Medulla oblongata (tissue), 1 donor: ENCODE data around the gene MYL6.
A peak's percentile ranks its signal among the peaks of the same experiment; 100 is the strongest.
"Not testable (repeated sequence)": the region's sequence is repeated elsewhere in the genome, so short reads cannot be mapped to it uniquely, and the experiment has no call there.

Experiments used
- DNase-seq: peaks from one replicate; pipeline ENCODE4 v3.0.0-alpha.2; 2015; ENCODE audit errors: extremely low spot score

MYL6 gene

GRCh38 chr12:56189099-56189917 is 31.1 kb downstream of the MYL6 start, which contains the start of gene SMARCC2:
Gene SMARCC2, minus strand, starts transcription at chr12:56189483. Its CDS starts 22 bp downstream, at chr12:56189461.
- DNase-seq, result peak; percentile 89

- DNase-seq, result peak; percentile 88
Observed at GRCh38 chr12:56189918-56190694, 31.9 kb downstream of the MYL6 start.

GRCh38 chr12:56190695-56191155 is 32.6 kb downstream of the MYL6 start:
- DNase-seq, result peak; percentile 18

- DNase-seq, result no peak
Observed at GRCh38 chr12:56192582-56192981, 34.4 kb downstream of the MYL6 start.

GRCh38 chr12:56193025-56193578 is 34.9 kb downstream of the MYL6 start:
- peak; percentile 94 for DNase-seq

GRCh38 chr12:56196818-56197550 is 38.8 kb downstream of the MYL6 start:
- DNase-seq, result not testable (repeated sequence)

- no peak for DNase-seq
Observed at GRCh38 chr12:56197921-56198635, 39.9 kb downstream of the MYL6 start.

- no peak for DNase-seq
Observed at GRCh38 chr12:56198836-56199235, 40.7 kb downstream of the MYL6 start.

- no peak for DNase-seq
Observed at GRCh38 chr12:56202366-56202765, 44.2 kb downstream of the MYL6 start.

- DNase-seq, result no peak
Observed at GRCh38 chr12:56202838-56203237, 44.7 kb downstream of the MYL6 start.

GRCh38 chr12:56204275-56204674 is 46.1 kb downstream of the MYL6 start:
- DNase-seq, result no peak

- no peak for DNase-seq
Observed at GRCh38 chr12:56205445-56205844, 47.3 kb downstream of the MYL6 start.

- peak; percentile 48 for DNase-seq
Observed at GRCh38 chr12:56206452-56207166, 48.5 kb downstream of the MYL6 start.

GRCh38 chr12:56208006-56208405 is 49.8 kb downstream of the MYL6 start:
- DNase-seq, result no peak
